Gastroesophageal sphincter (tissue), 3 donors: ENCODE results near the gene PLOD3.

Experiments
- POLR2A ChIP-seq, 2 donors: fragments of 450-650 bp; IDR thresholded peaks; one replicate each; pipeline ENCODE4 v1.6.1; 2017; ENCODE audit warnings: antibody characterized with exemption in 2 of 2, mild to moderate bottlenecking in 2 of 2, moderate library complexity in 1 of 2
- POLR2AphosphoS5 ChIP-seq: sonication (generic); formaldehyde crosslinking; IDR thresholded peaks from one replicate; pipeline ENCODE4 v1.6.1; 2017; ENCODE audit warnings: antibody characterized with exemption
- TF ChIP-seq, protein P1 (sequence below), 4 experiments: fragments of 200-600 bp in 2 of 4; fragments of 450-650 bp in 2 of 4; sonication (generic) in 1 of 4; IDR thresholded peaks; one replicate each; pipeline ENCODE4 v1.5.1; 2017 to 2019; ENCODE audit warnings: antibody characterized with exemption in 4 of 4, mild to moderate bottlenecking in 2 of 4, moderate library complexity in 2 of 4

DNA sequence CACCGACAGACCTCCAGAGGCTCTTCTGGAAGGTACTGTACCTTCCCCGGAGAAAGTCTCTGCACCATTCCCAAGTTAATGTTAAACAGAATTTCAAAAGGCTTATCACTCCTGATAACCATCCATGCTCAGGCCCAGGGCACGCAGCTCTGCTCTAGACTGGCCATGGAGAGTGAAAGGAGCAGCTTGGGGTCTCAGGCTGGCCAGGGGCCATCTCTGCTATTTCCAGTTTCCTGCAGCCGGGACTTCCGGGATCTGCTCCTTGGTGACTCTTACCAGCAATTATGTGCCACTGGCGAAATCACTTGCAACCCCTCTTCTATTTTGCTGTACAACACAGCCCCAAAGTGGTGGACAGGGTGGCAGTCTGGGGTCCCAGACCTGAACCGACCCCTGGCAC lies 14.3 kb upstream of the PLOD3 start:
- TF ChIP-seq, protein P1, sequence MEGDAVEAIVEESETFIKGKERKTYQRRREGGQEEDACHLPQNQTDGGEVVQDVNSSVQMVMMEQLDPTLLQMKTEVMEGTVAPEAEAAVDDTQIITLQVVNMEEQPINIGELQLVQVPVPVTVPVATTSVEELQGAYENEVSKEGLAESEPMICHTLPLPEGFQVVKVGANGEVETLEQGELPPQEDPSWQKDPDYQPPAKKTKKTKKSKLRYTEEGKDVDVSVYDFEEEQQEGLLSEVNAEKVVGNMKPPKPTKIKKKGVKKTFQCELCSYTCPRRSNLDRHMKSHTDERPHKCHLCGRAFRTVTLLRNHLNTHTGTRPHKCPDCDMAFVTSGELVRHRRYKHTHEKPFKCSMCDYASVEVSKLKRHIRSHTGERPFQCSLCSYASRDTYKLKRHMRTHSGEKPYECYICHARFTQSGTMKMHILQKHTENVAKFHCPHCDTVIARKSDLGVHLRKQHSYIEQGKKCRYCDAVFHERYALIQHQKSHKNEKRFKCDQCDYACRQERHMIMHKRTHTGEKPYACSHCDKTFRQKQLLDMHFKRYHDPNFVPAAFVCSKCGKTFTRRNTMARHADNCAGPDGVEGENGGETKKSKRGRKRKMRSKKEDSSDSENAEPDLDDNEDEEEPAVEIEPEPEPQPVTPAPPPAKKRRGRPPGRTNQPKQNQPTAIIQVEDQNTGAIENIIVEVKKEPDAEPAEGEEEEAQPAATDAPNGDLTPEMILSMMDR (IDR thresholded peaks at IDR 0.05) = no peak
- TF ChIP-seq POLR2AphosphoS5 = no peak
- no peak for TF ChIP-seq POLR2A (IDR thresholded peaks at IDR 0.05)
